Endothelial cell of umbilical vein (primary cell): ENCODE results near the gene DMWD.

Experiments
- EZH2 ChIP-seq: IDR thresholded peaks from 2 replicates; pipeline ENCODE4 v1.6.1; 2012; ENCODE audit warnings: borderline replicate concordance, low read depth, mild to moderate bottlenecking, moderate library complexity, low read length, inconsistent platforms; ENCODE audit not compliant: severe bottlenecking
- JUN ChIP-seq: IDR thresholded peaks from 2 replicates; pipeline ENCODE4 v1.6.1; 2011; ENCODE audit warnings: borderline replicate concordance, low read depth; ENCODE audit not compliant: insufficient read length, insufficient read depth
- TF ChIP-seq, protein P1 (sequence below), 2 donors: IDR thresholded peaks; 1 replicate in 1 of 2; 2 replicates in 1 of 2; pipeline ENCODE4 v1.5.1; 2011; ENCODE audit warnings: low read length in 2 of 2, mild to moderate bottlenecking in 2 of 2, moderate library complexity in 2 of 2, control low read depth in 1 of 2, inconsistent platforms in 1 of 2, low read depth in 1 of 2; ENCODE audit not compliant: insufficient read depth in 1 of 2; ENCODE audit errors: extremely low read depth in 1 of 2
- TF ChIP-seq, protein P2 (sequence below): IDR thresholded peaks from 2 replicates; pipeline ENCODE4 v1.6.1; 2011; ENCODE audit not compliant: insufficient read depth, insufficient read length

DNA sequence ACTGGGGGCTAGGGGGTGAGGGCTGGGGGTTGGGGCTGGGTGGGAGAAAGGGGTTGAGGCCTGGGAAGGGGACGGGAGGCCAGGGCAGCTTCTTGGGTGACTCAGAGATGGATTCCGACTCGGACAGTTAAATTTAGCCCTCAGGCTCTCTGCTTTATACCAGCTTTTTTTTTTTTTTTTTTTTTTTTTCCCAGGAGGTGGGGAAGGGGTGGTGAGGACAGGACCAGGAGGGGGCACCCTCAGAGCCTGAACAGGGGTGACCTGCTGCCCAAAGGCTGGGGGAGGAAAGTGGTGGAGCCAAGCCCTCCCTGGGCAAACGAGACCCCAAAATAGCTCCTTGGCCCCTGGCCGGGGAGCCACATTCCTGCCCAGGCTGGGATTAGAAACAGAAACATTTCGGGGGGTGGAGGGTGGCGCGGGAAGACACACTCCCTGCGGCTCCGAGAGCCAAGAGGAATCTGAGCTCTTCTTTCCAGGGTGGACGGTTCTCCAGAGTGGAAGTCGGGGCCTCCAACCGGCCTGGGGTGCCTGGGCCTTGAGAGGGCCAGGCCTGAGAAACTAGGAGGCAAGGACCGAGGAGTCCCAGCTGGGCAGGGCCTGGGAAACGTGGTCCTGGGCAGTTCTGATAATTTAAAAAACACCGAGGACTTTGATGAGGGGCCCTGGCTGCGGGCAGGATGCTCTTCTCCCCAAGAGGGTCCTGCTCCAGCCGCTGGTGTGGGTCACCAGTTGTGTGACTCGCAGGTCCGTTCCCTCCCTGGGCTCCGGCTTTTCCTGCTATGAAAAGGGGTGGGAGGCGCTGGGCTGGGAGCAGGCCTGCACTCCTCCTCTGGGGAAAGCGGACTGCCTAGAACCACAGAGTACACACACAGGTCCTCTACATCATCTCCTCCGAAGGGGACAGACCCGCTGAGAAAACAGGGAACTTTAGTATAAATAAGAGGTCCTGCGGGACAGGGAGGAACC lies 9.5 kb downstream of the DMWD start:
- TF ChIP-seq, protein P1, sequence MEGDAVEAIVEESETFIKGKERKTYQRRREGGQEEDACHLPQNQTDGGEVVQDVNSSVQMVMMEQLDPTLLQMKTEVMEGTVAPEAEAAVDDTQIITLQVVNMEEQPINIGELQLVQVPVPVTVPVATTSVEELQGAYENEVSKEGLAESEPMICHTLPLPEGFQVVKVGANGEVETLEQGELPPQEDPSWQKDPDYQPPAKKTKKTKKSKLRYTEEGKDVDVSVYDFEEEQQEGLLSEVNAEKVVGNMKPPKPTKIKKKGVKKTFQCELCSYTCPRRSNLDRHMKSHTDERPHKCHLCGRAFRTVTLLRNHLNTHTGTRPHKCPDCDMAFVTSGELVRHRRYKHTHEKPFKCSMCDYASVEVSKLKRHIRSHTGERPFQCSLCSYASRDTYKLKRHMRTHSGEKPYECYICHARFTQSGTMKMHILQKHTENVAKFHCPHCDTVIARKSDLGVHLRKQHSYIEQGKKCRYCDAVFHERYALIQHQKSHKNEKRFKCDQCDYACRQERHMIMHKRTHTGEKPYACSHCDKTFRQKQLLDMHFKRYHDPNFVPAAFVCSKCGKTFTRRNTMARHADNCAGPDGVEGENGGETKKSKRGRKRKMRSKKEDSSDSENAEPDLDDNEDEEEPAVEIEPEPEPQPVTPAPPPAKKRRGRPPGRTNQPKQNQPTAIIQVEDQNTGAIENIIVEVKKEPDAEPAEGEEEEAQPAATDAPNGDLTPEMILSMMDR (IDR thresholded peaks at IDR 0.05; ENCODE audit: extremely low read depth in 1 of 2, insufficient read depth in 1 of 2, low read depth in 1 of 2, low read length in 2 of 2) = no peak
- TF ChIP-seq, protein P2, sequence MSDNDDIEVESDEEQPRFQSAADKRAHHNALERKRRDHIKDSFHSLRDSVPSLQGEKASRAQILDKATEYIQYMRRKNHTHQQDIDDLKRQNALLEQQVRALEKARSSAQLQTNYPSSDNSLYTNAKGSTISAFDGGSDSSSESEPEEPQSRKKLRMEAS = no peak
- TF ChIP-seq EZH2 = no peak
- TF ChIP-seq JUN = no peak
